PC-3 (cell line): Measurements from ENCODE around the gene WNT5B. TPM values are rescaled to one million over a fixed set of nuclear protein-coding genes. Genes with fewer than 3 reads are reported as not detected.

ENCODE experiments used
- ATAC-seq: fragments of 200-7000 bp; cut with Tn5 transposase; 2 replicates; pipeline ENCODE4 v1.9.1; 2020; ENCODE audit warnings: mild to moderate bottlenecking, moderate library complexity
- BruUV-seq: library from RNA; stranded (reverse); fragments of 400-500 nt; replicated peaks from 2 replicates; lab custom pipeline; 2021; lab: Mats Ljungman, UMichigan
- CTCF ChIA-PET: fragments of 300-600 bp; sonication (Branson Sonifier 250); formaldehyde crosslinking; loops from one replicate; lab custom pipeline; 2022; ENCODE audit warnings: antibody characterized with exemption; lab: Charles Lee
- POLR2A ChIA-PET: fragments of 300-600 bp; sonication (Branson Sonifier 250); formaldehyde crosslinking; loops from one replicate; lab custom pipeline; 2022; ENCODE audit warnings: antibody characterized with exemption; ENCODE audit not compliant: unreplicated experiment; lab: Charles Lee
- DNase-seq: peaks from one replicate; pipeline ENCODE4 v3.0.0-alpha.2; 2015
- H2AFZ ChIP-seq: fragments of 300-600 bp; sonication (generic); 2 replicates; pipeline ENCODE4 v1.6.0; 2016; ENCODE audit warnings: antibody characterized with exemption, low read length
- H3F3A ChIP-seq: fragments of 300-600 bp; sonication (generic); one replicate; pipeline ENCODE4 v1.6.0; 2017; ENCODE audit warnings: antibody characterized with exemption, low read length, control low read depth, mild to moderate bottlenecking; ENCODE audit not compliant: unreplicated experiment
- H3K27ac ChIP-seq: fragments of 300-600 bp; sonication (generic); 2 replicates; pipeline ENCODE4 v1.5.1; 2016; ENCODE audit warnings: mild to moderate bottlenecking, low read length
- H3K27me3 ChIP-seq: fragments of 300-600 bp; sonication (generic); 2 replicates; pipeline ENCODE4 v1.6.1; 2016; ENCODE audit warnings: low read length, mixed read lengths
- H3K36me3 ChIP-seq: fragments of 300-600 bp; sonication (generic); 2 replicates; pipeline ENCODE4 v1.6.1; 2016; ENCODE audit warnings: low read depth, mixed run types, low read length, mixed read lengths
- H3K4me1 ChIP-seq: fragments of 300-600 bp; sonication (generic); 2 replicates; pipeline ENCODE4 v1.5.1; 2016; ENCODE audit warnings: low read length; ENCODE audit not compliant: insufficient read depth
- H3K4me2 ChIP-seq: fragments of 300-600 bp; sonication (generic); 2 replicates; pipeline ENCODE4 v1.6.0; 2016; ENCODE audit warnings: low read length
- H3K4me3 ChIP-seq: fragments of 300-600 bp; sonication (generic); 2 replicates; pipeline ENCODE4 v1.5.1; 2016; ENCODE audit warnings: mild to moderate bottlenecking, low read length, mixed read lengths
- H3K79me2 ChIP-seq: fragments of 300-600 bp; sonication (generic); 2 replicates; pipeline ENCODE4 v1.6.1; 2017; ENCODE audit warnings: low read length, mixed read lengths
- H3K9ac ChIP-seq: fragments of 300-600 bp; sonication (generic); 2 replicates; pipeline ENCODE4 v1.6.0; 2016; ENCODE audit warnings: mild to moderate bottlenecking, low read length
- H3K9me2 ChIP-seq: fragments of 300-600 bp; sonication (generic); replicated peaks from 2 replicates; pipeline ENCODE4 v1.6.1; 2016; ENCODE audit warnings: mixed run types, low read length, mixed read lengths
- H3K9me3 ChIP-seq: fragments of 300-600 bp; sonication (generic); 2 replicates; pipeline ENCODE4 v1.6.1; 2016; ENCODE audit warnings: low read length, mixed read lengths
- H4K20me1 ChIP-seq: fragments of 300-600 bp; sonication (generic); 2 replicates; pipeline ENCODE4 v1.6.1; 2016; ENCODE audit warnings: low read length, mixed read lengths
- CTCF ChIP-seq: fragments of 300-600 bp; sonication (generic); conservative IDR thresholded peaks from 2 replicates; pipeline ENCODE4 v1.5.1; 2017; ENCODE audit warnings: antibody characterized with exemption, low read depth, mild to moderate bottlenecking, low read length
- EZH2 ChIP-seq: fragments of 300-600 bp; sonication (generic); IDR thresholded peaks from one replicate; pipeline ENCODE4 v1.6.1; 2017; ENCODE audit warnings: antibody characterized with exemption, mild to moderate bottlenecking, low read length; ENCODE audit not compliant: unreplicated experiment
- EZH2phosphoT487 ChIP-seq: fragments of 300-600 bp; sonication (generic); IDR thresholded peaks from 2 replicates; pipeline ENCODE4 v1.6.1; 2018; ENCODE audit warnings: mild to moderate bottlenecking, antibody characterized with exemption, low read length, borderline replicate concordance
- intact Hi-C: fragments of 100-400 bp; cut with micrococcal nuclease; formaldehyde crosslinking; loops from 2 replicates; pipeline ENCODE4 v1.9.0; 2023
- total RNA-seq: library from RNA; depleted of rRNA; stranded (reverse); fragments of >200 nt; gene quantifications from 2 replicates; pipeline ENCODE4 v1.2.3, GENCODE V29; 2014

WNT5B gene
- total RNA-seq, 1 experiment from 2014 or later, result 2.2 TPM

- DNase-seq (no peak), ATAC-seq (no peak)
- ChIA-PET POLR2A (no interaction called here), CTCF (no interaction called here)
- H3K9me3 ChIP-seq, result no peaks in the 10 kb centered on the region
- no peaks in the 10 kb centered on the region for H3F3A ChIP-seq
- no peak overlapping the region for H3K4me3 ChIP-seq
- no TSS peak for BruUV-seq
- no peaks in the 10 kb centered on the region; the same call in 1 of the 2 replicates for H3K36me3 ChIP-seq
- H3K27me3 ChIP-seq, result no peaks in the 10 kb centered on the region
- peaks cover 10% of the 10 kb centered on the region for H3K4me1 ChIP-seq
- H4K20me1 ChIP-seq, result no peaks in the 10 kb centered on the region
- no peak overlapping the region for H3K4me2 ChIP-seq
- no peaks in the 10 kb centered on the region for H3K9me2 ChIP-seq
- no peaks in the 10 kb centered on the region for H3K79me2 ChIP-seq
- TF ChIP-seq EZH2phosphoT487, result no peak
- no peak for TF ChIP-seq CTCF
- TF ChIP-seq EZH2, result no peak
- H3K27ac ChIP-seq, result no peak overlapping the region
- H3K9ac ChIP-seq, result no peak overlapping the region
- no peak overlapping the region for H2AFZ ChIP-seq
- intact Hi-C loops, result no loop called here
These were observed 20.3 kb upstream of the WNT5B start for GRCh38 chr12:1608713-1609119.

DNA sequence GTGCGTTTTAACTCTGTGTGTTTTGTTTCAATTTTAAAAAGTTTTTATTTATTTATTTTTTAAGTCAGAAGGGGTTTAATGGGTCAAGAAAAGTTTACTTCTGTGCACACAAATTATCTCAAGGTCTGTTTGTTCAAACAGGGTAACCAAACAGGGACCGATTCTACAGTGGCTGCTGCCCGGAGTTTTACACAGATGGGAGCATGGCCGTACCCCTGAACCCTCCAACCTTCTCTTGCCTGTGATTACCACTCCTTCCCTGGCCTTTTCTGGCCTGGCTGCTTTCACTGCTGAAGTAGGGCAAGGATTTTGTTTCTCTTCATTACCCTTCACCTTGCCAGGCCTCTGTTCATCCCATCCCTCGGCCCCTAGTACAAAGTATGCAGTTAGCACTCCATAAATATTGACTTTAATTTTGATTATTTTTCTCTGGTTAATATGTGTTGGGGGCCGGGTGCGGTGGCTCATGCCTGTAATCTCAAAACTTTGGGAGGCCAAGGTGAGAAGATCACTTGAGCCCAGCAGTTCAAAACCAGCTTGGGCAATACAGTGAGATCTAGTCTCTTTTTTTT, 18.9 kb upstream of the WNT5B start:
- Histone ChIP-seq H3K27me3 (no peaks in the 10 kb centered on the region), H3K9ac (no peak overlapping the region), H3K27ac (no peak overlapping the region), H3K4me1 (peaks cover 10% of the 10 kb centered on the region), H3K4me3 (no peak overlapping the region), H4K20me1 (no peaks in the 10 kb centered on the region), H3K79me2 (no peaks in the 10 kb centered on the region), H3K36me3 (no peaks in the 10 kb centered on the region; the same call in 1 of the 2 replicates), H3F3A (no peaks in the 10 kb centered on the region), H3K9me3 (no peaks in the 10 kb centered on the region), H3K4me2 (no peak overlapping the region), H2AFZ (no peak overlapping the region), H3K9me2 (no peaks in the 10 kb centered on the region)
- DNase-seq (no peak), ATAC-seq (no peak)
- POLR2A ChIA-PET, result no interaction called here
- intact Hi-C loops, result no loop called here
- TF ChIP-seq EZH2 (no peak), CTCF (no peak), EZH2phosphoT487 (no peak)
- CTCF ChIA-PET, result no interaction called here
- BruUV-seq, result no TSS peak

DNA sequence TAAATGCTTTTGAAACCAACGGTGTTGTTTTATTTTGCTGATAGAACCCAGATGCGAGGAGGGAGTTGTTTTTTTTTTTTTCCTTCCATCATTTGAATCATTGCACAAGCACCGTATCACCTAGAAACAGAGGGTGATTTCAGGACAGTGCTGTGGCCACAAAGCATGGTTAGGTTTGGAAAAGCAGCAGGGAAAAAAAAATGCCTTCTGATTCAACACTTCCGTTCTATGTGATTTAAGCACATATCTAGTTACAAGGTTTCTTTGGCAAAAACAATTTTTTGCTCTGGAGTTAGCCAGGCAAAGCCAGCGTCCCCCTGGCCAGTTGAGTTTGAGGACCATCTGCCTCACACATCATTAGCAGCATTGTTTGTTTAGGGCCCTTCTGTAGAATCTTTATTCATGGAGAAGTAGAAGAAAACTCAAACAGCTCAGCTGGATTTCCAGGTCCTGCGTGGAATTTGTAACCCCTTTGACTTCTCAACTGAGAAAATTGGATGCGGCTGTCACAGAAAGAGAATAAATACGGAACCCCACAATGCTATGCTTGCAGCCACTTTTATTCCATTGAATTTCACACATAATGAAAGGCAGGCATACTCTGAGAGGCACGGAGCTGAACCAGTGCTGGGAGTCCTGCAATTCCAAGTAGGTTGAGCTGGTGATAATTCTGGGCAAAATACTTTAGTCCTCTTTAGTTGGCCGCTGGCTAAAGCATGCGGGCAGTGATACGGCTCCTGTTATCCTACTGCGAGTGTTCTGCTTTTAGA, 17.0 kb upstream of the WNT5B start:
- ATAC-seq, result no peak
- H3K4me1 ChIP-seq, result 0 out of 2 replicates have a peak, but pooled peaks cover under 1% of the 10 kb centered on the region
- TF ChIP-seq EZH2phosphoT487 (no peak), EZH2 (no peak), CTCF (no peak)
- H3K27ac ChIP-seq, result no peak overlapping the region
- no peaks in the 10 kb centered on the region for H3K36me3 ChIP-seq
- no peaks in the 10 kb centered on the region for H3F3A ChIP-seq
- H2AFZ ChIP-seq, result no peak overlapping the region
- H3K9me2 ChIP-seq, result no peaks in the 10 kb centered on the region
- no peaks in the 10 kb centered on the region for H3K79me2 ChIP-seq
- ChIA-PET CTCF (interaction anchor here (1.0 kb wide), 1 partner anchor 23 kb away, joined by 3 read pairs; no protein-coding TSS in a partner anchor), POLR2A (no interaction called here)
- no peak overlapping the region for H3K4me2 ChIP-seq
- intact Hi-C loops, result no loop called here
- no peaks in the 10 kb centered on the region for H3K27me3 ChIP-seq
- H4K20me1 ChIP-seq, result no peaks in the 10 kb centered on the region
- H3K9me3 ChIP-seq, result no peaks in the 10 kb centered on the region
- DNase-seq, result no peak
- no TSS peak for BruUV-seq
- H3K4me3 ChIP-seq, result no peak overlapping the region
- H3K9ac ChIP-seq, result no peak overlapping the region
